ENCODE results near the gene RC3H2. TPM values are rescaled to one million over a fixed set of nuclear protein-coding genes. Genes with fewer than 3 reads are reported as not detected.

Gene RC3H2
- total and polyA plus RNA-seq, 4 donors, result 5.9 to 26.4 (median 16.9) TPM

DNA sequence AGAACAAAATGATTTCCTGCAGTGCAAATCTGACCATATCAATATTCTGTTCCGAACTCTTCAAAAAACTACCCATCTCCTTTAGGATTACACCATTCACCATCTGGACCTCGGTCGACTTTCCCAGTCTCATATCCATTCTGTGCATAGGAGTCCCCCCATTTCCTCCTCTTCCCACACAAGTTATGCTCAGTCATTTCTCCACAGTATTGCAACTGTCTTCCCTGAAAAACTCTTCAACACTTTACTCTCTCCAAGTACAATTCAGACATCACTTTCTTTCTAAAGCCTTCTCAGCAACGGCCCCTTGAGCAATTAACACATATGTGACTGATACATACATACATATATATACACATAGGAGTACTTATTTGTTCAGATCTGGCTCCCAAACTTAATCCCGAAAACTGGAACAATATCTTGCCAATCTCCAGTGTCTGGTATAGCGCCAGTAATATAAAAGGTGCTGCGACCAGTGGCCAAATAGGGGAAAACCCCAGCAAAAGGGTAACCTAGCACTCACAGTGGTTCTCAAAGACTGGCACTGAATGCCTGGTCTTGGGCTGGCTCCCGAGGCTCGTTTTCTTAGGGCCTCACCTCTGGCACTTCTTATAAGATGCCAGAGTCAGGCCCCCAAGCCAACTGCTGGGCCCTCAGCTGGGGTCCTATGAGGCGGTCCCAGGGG lies 25.5 kb upstream of the RC3H2 start:
- no peak for DNase-seq (ENCODE audit: low spot score)
- Histone ChIP-seq H3K27ac (ENCODE audit: low read depth in 1 of 2, low read length in 2 of 2) (peak overlapping the region; percentile 46 to 61), H3K36me3 (ENCODE audit: control insufficient read depth in 4 of 4, insufficient read depth in 3 of 4, low read depth in 1 of 4, low read length in 3 of 4) (no peaks in the 10 kb centered on the region), H3K9me3 (ENCODE audit: control insufficient read depth in 4 of 4, low read length in 3 of 4) (no peaks in the 10 kb centered on the region), H3K27me3 (ENCODE audit: control insufficient read depth in 4 of 4, insufficient read depth in 4 of 4, low read length in 3 of 4) (no peaks in the 10 kb centered on the region), H3K4me1 (ENCODE audit: control insufficient read depth in 4 of 4, insufficient read depth in 4 of 4, low read length in 3 of 4) (peaks cover 0 to 29% (median 20%) of the 10 kb centered on the region in 4 donors), H3K4me3 (ENCODE audit: low read depth in 1 of 3, low read length in 3 of 3) (peak overlapping the region; percentile 84 to 97 (median 93)), H3K9ac (ENCODE audit: low read depth in 1 of 2, low read length in 2 of 2) (peak overlapping the region; percentile 61)
- 30% methylated on average over 10 of the region's 10 CpGs for WGBS
- TF ChIP-seq, protein P1, sequence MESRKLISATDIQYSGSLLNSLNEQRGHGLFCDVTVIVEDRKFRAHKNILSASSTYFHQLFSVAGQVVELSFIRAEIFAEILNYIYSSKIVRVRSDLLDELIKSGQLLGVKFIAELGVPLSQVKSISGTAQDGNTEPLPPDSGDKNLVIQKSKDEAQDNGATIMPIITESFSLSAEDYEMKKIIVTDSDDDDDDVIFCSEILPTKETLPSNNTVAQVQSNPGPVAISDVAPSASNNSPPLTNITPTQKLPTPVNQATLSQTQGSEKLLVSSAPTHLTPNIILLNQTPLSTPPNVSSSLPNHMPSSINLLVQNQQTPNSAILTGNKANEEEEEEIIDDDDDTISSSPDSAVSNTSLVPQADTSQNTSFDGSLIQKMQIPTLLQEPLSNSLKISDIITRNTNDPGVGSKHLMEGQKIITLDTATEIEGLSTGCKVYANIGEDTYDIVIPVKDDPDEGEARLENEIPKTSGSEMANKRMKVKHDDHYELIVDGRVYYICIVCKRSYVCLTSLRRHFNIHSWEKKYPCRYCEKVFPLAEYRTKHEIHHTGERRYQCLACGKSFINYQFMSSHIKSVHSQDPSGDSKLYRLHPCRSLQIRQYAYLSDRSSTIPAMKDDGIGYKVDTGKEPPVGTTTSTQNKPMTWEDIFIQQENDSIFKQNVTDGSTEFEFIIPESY (IDR thresholded peaks at IDR 0.05), result no peak
- TF ChIP-seq RAD21 (IDR thresholded peaks at IDR 0.05), result no peak
- TF ChIP-seq RXRA (IDR thresholded peaks at IDR 0.05), result no peak
- no peak for TF ChIP-seq YY1 (IDR thresholded peaks at IDR 0.05)
- TF ChIP-seq ATF3 (IDR thresholded peaks at IDR 0.05), result no peak
- no peak for TF ChIP-seq REST (IDR thresholded peaks at IDR 0.05)
- no peak for TF ChIP-seq SP1 (IDR thresholded peaks at IDR 0.05)
- TF ChIP-seq FOXA2 (IDR thresholded peaks at IDR 0.05), result no peak
- no peak for TF ChIP-seq EGR1 (IDR thresholded peaks at IDR 0.05; ENCODE audit: low read depth in 2 of 2)
- no peak for TF ChIP-seq TAF1 (conservative IDR thresholded peaks at IDR 0.05)
- TF ChIP-seq FOXA1 (IDR thresholded peaks at IDR 0.05), result no peak
- TF ChIP-seq HNF4G (IDR thresholded peaks at IDR 0.05), result no peak
- TF ChIP-seq MAX (IDR thresholded peaks at IDR 0.05), result no peak
- no peak for TF ChIP-seq GABPA (IDR thresholded peaks at IDR 0.05 in 1 of 2, conservative IDR thresholded peaks at IDR 0.05 in 1 of 2)
- TF ChIP-seq CTCF (IDR thresholded peaks at IDR 0.05; ENCODE audit: low read depth, low read length, missing input control), result no peak
- no peak for TF ChIP-seq HNF4A (conservative IDR thresholded peaks at IDR 0.05)
- no peak for TF ChIP-seq NR2F2 (IDR thresholded peaks at IDR 0.05)
- TF ChIP-seq JUND (IDR thresholded peaks at IDR 0.05), result no peak

All from liver (tissue), 9 donors.